Central memory CD8-positive, alpha-beta T cell (primary cell): ENCODE data around the gene PFN1.
A peak's percentile ranks its signal among the peaks of the same experiment; 100 is the strongest.
"Not testable (repeated sequence)": the region's sequence is repeated elsewhere in the genome, so short reads cannot be mapped to it uniquely, and the experiment has no call there.

Source experiments
- ATAC-seq: fragments of 150-1000 bp; cut with Tn5 transposase; replicated peaks from 2 replicates; pipeline ENCODE4 v1.10.0; 2022; ENCODE audit warnings: mild to moderate bottlenecking, moderate FRiP score, moderate number of reproducible peaks; ENCODE audit not compliant: poor library complexity, severe bottlenecking; ENCODE audit errors: extremely low read depth
- DNase-seq, 2 donors: peaks; one replicate each; pipeline ENCODE4 v3.0.0; 2021; ENCODE audit warnings: low spot score in 2 of 2
- H3K27ac Mint-ChIP-seq: one replicate; pipeline ENCODE4 v1.8.0; 2022; ENCODE audit warnings: low read depth, mild to moderate bottlenecking, moderate library complexity, mixed read lengths
- H3K27me3 Mint-ChIP-seq: one replicate; pipeline ENCODE4 v1.8.0; 2022; ENCODE audit warnings: mixed read lengths
- H3K36me3 Mint-ChIP-seq: one replicate; pipeline ENCODE4 v1.8.0; 2022; ENCODE audit warnings: mild to moderate bottlenecking, moderate library complexity, mixed read lengths; ENCODE audit not compliant: insufficient read depth
- H3K4me1 Mint-ChIP-seq: one replicate; pipeline ENCODE4 v1.8.0; 2022; ENCODE audit warnings: mixed read lengths
- H3K4me3 Mint-ChIP-seq: one replicate; pipeline ENCODE4 v1.8.0; 2022; ENCODE audit warnings: mild to moderate bottlenecking, moderate library complexity, mixed read lengths
- H3K9me3 Mint-ChIP-seq: one replicate; pipeline ENCODE4 v1.8.0; 2022; ENCODE audit warnings: mixed read lengths

Gene PFN1

GRCh38 chr17:4921320-4921719 is 27.0 kb downstream of the PFN1 start:
- Mint-ChIP-seq H3K27me3 (no peaks in the 10 kb centered on the region), H3K27ac (no peak overlapping the region), H3K9me3 (no peaks in the 10 kb centered on the region), H3K4me3 (no peak overlapping the region), H3K36me3 (no peaks in the 10 kb centered on the region), H3K4me1 (no peaks in the 10 kb centered on the region)
- DNase-seq (no peak), ATAC-seq (no peak)

- ATAC-seq = no peak
- no peaks in the 10 kb centered on the region for H3K9me3 Mint-ChIP-seq
Measured at GRCh38 chr17:4920351-4921048, 27.8 kb downstream of the PFN1 start.

GRCh38 chr17:4919511-4920047 is 28.8 kb downstream of the PFN1 start:
- no peak for DNase-seq
- H3K27ac Mint-ChIP-seq = no peak overlapping the region
- no peaks in the 10 kb centered on the region for H3K27me3 Mint-ChIP-seq

More at GRCh38 chr17:4920351-4921048, 27.8 kb downstream of the PFN1 start:
- no peaks in the 10 kb centered on the region for H3K4me1 Mint-ChIP-seq
- H3K36me3 Mint-ChIP-seq = no peaks in the 10 kb centered on the region
- no peak overlapping the region for H3K27ac Mint-ChIP-seq
- no peak for DNase-seq
- H3K4me3 Mint-ChIP-seq = no peak overlapping the region
- no peaks in the 10 kb centered on the region for H3K27me3 Mint-ChIP-seq

GRCh38 chr17:4914551-4914950 is 33.8 kb downstream of the PFN1 start:
- H3K4me1 Mint-ChIP-seq, DNase-seq, H3K4me3 Mint-ChIP-seq, H3K36me3 Mint-ChIP-seq, ATAC-seq, H3K27ac Mint-ChIP-seq, H3K9me3 Mint-ChIP-seq, H3K27me3 Mint-ChIP-seq: not testable (repeated sequence)

More at GRCh38 chr17:4919511-4920047, 28.8 kb downstream of the PFN1 start:
- no peaks in the 10 kb centered on the region for H3K9me3 Mint-ChIP-seq
- H3K4me1 Mint-ChIP-seq = no peaks in the 10 kb centered on the region
- H3K4me3 Mint-ChIP-seq = no peak overlapping the region
- H3K36me3 Mint-ChIP-seq = no peaks in the 10 kb centered on the region
- no peak for ATAC-seq

- DNase-seq = no peak
- Mint-ChIP-seq H3K27me3 (no peaks in the 10 kb centered on the region), H3K9me3 (no peaks in the 10 kb centered on the region), H3K36me3 (no peaks in the 10 kb centered on the region), H3K4me3 (no peak overlapping the region), H3K4me1 (no peaks in the 10 kb centered on the region), H3K27ac (no peak overlapping the region)
- no peak for ATAC-seq
Measured at GRCh38 chr17:4913994-4914393, 34.3 kb downstream of the PFN1 start.

- H3K9me3 Mint-ChIP-seq = no peaks in the 10 kb centered on the region
- DNase-seq = peak; percentile 57 to 62
- no peak overlapping the region for H3K4me3 Mint-ChIP-seq
- peaks cover 8% of the 10 kb centered on the region for H3K36me3 Mint-ChIP-seq
- peak; percentile 83 for ATAC-seq
- H3K27me3 Mint-ChIP-seq = no peaks in the 10 kb centered on the region
- peaks cover under 1% of the 10 kb centered on the region for H3K4me1 Mint-ChIP-seq
- H3K27ac Mint-ChIP-seq = no peak overlapping the region
Measured at GRCh38 chr17:4908711-4909496, 39.4 kb downstream of the PFN1 start.

GRCh38 chr17:4908301-4908700 is 40.0 kb downstream of the PFN1 start:
- Mint-ChIP-seq H3K27ac (no peak overlapping the region), H3K4me3 (no peak overlapping the region), H3K36me3 (peaks cover 12% of the 10 kb centered on the region), H3K9me3 (no peaks in the 10 kb centered on the region), H3K4me1 (peaks cover 6% of the 10 kb centered on the region), H3K27me3 (no peaks in the 10 kb centered on the region)
- DNase-seq = no peak
- ATAC-seq = no peak

GRCh38 chr17:4906642-4907041 is 41.7 kb downstream of the PFN1 start:
- not testable (repeated sequence) for H3K27me3 Mint-ChIP-seq, H3K9me3 Mint-ChIP-seq, ATAC-seq, DNase-seq, H3K27ac Mint-ChIP-seq, H3K4me3 Mint-ChIP-seq
- H3K36me3 Mint-ChIP-seq = peaks cover 15% of the 10 kb centered on the region
- peaks cover 18% of the 10 kb centered on the region for H3K4me1 Mint-ChIP-seq

GRCh38 chr17:4903051-4903818 is 45.1 kb downstream of the PFN1 start, which contains the start of gene CHRNE:
CHRNE (minus strand) TSS chr17:4903098; CDS start chr17:4903063, 35 bp downstream.
- Mint-ChIP-seq H3K9me3 (no peaks in the 10 kb centered on the region), H3K36me3 (peaks cover 31% of the 10 kb centered on the region), H3K4me1 (peaks cover 38% of the 10 kb centered on the region), H3K27me3 (no peaks in the 10 kb centered on the region), H3K4me3 (peak within 1 kb of the TSS; percentile 84), H3K27ac (peak within 1 kb of the TSS; percentile 92)
- ATAC-seq = peak; percentile 74
- DNase-seq = peak; percentile 57 to 63

GRCh38 chr17:4902540-4902939 is 45.8 kb downstream of the PFN1 start:
- peaks cover 31% of the 10 kb centered on the region for H3K36me3 Mint-ChIP-seq
- no peaks in the 10 kb centered on the region for H3K9me3 Mint-ChIP-seq
- peaks cover 42% of the 10 kb centered on the region for H3K4me1 Mint-ChIP-seq
- no peaks in the 10 kb centered on the region for H3K27me3 Mint-ChIP-seq
- no peak for ATAC-seq
- DNase-seq = no peak
- peak overlapping the region; percentile 84 for H3K4me3 Mint-ChIP-seq
- peak overlapping the region; percentile 92 for H3K27ac Mint-ChIP-seq

GRCh38 chr17:4901648-4902344 is 46.5 kb downstream of the PFN1 start:
- Mint-ChIP-seq H3K9me3 (no peaks in the 10 kb centered on the region), H3K36me3 (peaks cover 35% of the 10 kb centered on the region), H3K27ac (peak overlapping the region; percentile 92), H3K4me3 (peak overlapping the region; percentile 84), H3K4me1 (peaks cover 42% of the 10 kb centered on the region), H3K27me3 (no peaks in the 10 kb centered on the region)
- DNase-seq (no peak), ATAC-seq (no peak)
